GOT3 (cell line): ENCODE measurements around the gene FITM1.

Experiments
- DNase-seq: peaks from one replicate; lab custom pipeline; 2025; ENCODE audit warnings: mixed read lengths; lab: John Stamatoyannopoulos, UW

FITM1 gene

DNA sequence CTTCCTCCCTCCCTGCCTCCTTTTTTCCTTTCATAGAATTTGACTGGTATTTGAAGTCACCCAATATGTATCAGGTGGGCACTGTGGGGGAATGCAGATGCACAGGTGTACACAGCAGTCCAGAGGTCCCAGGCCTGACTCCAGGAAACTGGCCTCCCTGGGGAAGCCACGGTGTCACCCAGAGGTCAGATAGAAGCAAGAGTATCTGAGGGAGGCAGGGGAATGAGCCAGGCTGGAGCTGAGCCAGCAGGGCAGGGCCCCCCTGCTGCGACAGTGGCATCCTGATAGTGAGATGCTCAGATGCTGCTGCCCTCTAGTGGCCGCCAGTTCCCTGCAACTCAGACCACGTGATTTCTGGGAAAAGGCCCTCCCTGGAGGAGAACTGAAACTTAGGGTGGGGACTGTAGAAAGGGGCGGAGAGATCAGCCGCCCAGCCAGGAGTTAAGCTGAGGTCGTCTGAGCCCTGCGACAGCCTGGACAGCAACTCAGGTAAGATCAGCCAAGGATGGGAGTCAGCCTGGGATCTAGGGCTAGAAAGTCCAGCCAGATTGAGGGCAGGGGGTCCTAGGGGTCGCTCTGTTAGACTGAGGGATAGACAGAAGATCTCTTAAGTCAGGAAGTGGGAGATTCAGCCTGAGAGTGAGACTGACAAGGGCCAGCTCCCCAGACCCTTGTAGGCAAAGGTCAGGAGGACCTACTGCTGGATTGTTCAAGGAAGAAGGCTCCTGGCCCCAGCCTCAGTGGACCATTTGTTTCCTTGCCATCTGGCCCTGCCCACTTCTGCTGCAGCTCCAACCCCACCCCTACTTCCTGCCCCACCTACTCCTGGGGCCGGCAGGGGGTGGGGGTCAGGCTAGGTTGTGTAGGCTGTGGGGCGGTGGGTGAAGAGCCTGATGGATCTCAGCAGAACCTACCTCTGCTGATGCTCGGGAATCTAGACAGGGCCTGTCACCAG, 30.7 kb downstream of the FITM1 start, which contains the start of gene IRF9:
Gene IRF9, plus strand, starts transcription at position 416 of the 955 bp plus-strand sequence. CDS start 880 bp downstream, outside the sequence.
- DNase-seq = peak; percentile 80

DNA sequence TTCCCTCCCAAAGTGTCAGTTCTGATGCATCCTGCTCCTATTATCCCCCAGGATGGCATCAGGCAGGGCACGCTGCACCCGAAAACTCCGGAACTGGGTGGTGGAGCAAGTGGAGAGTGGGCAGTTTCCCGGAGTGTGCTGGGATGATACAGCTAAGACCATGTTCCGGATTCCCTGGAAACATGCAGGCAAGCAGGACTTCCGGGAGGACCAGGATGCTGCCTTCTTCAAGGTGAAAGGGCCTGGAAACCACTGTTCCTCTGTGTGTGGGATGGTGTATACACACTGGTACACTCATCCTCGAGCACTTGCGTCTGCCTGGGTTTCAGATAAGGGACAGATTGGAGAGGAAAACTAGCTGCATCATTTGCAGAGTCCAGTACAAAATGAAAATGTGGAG, 31.6 kb downstream of the FITM1 start:
- no peak for DNase-seq

- no peak for DNase-seq
Observed at GRCh38 chr14:24164518-24164991, 34.1 kb downstream of the FITM1 start.

GRCh38 chr14:24165785-24166184, 35.3 kb downstream of the FITM1 start:
- no peak for DNase-seq

DNA sequence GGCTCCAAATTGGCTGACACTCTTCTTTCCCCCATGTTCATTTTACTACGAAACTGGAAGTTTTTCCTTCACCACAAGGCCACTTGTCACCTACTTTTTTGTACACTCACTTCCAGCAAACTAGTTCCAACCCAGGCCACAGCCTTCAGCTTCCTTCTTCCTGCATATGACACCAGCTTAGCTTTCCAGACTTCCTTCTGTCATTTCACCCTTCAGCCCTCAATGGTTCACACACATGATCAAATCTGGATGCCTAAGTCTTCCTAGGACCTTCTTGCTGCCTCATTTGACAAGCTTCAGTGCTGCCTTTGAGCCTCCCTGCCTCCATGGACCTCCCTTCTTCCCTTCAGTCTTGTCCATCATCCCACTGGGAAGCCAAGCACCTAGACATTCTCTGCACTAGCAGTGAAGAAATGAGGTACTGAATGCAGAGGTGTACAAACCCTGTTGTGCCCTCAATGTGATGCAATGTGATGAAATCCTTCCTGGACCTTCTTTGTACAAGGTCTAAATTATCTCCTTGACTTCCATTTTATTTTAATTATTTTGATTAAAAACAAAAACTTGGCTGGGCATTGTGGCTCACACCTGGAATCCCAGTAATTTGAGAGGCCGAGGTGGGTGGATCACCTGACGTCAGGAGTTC, 37.1 kb downstream of the FITM1 start:
- DNase-seq = no peak

- no peak for DNase-seq
Observed at GRCh38 chr14:24171422-24172260, 41.2 kb downstream of the FITM1 start, which contains the start of gene REC8. TSS of gene REC8 (plus strand) at chr14:24172080. CDS start at chr14:24172553, 473 bp downstream.

DNA sequence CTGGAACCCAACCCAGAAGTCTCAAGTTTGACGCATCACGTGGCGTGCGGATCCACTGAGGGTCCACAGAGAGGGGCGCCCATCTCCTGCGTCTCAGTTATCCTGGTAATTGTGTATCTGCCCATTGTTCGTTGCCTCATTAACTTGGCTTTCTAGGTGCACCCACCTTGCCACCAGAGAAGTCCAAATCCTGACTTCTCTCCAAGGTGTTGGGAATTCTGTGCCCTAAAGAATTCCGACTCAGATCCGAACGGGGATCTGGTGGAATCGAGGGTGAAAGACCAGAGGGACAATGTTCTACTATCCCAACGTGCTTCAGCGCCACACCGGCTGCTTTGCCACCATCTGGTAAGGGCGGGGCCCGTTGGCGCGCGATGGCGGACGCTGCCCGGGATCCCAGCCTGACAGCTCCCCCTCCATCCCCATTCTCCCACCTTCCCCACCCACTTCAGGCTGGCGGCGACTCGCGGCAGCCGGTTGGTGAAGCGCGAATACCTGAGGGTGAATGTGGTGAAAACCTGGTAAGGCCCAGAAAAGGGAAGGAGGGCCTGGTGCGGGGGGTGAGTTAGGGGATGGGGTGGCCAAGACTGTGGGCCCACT, 41.9 kb downstream of the FITM1 start:
- no peak for DNase-seq

DNA sequence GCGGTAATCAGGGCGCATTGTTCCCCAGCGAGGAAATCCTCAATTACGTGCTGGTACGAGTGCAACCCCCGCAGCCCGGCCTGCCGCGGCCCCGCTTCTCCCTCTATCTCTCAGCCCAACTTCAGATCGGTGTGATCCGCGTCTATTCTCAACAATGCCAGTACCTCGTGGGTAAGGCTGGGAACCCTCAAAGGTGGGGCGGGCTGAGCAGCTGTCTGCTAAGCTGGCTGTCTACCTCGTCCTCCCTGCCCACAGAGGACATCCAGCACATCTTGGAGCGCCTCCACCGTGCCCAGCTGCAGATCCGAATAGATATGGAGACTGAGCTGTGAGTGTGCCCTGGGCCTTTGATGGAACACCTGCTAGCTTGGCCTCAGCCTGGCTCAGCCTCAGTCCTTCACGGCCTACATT, 42.4 kb downstream of the FITM1 start:
- no peak for DNase-seq

DNA sequence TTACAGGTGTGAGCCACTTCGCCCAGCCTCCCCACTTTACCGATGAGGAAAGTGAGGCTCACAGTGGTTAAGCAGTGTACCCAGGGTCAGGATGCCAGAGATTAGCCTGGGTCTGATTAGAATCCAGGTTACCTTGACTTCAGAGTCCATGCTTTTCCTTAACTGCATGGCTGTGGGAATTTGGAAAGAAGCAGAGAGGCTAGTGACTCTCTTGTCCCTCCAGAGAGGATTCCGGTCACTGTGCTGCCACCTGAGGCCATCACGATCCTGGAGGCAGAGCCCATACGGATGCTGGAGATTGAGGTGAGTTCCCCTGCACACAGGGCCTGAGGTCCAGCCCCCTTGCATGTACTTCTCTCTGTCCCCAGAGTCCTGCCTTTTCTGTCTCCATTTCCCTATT, 46.1 kb downstream of the FITM1 start:
- no peak for DNase-seq

GRCh38 chr14:24177041-24177825, 46.8 kb downstream of the FITM1 start:
- no peak for DNase-seq

DNA sequence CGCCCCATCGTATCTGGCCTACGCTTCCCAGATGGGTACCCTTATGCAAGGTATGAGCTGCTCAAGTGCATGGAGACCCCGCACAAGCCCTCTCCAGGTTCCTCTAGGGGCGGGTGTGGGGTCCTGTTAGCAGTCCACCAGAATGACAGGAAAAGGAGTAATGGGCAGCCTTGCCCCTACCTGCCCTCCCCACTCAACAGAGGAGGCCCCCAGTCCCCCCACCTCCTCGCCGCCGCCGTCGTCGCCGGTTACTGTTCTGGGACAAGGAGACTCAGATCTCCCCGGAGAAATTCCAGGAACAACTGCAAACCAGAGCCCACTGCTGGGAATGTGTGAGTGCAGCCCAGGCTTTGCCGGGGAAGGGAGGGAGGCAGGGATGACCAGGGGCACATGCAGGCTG, 47.4 kb downstream of the FITM1 start:
- no peak for DNase-seq

GRCh38 chr14:24178399-24179178, 48.1 kb downstream of the FITM1 start:
- no peak for DNase-seq

DNA sequence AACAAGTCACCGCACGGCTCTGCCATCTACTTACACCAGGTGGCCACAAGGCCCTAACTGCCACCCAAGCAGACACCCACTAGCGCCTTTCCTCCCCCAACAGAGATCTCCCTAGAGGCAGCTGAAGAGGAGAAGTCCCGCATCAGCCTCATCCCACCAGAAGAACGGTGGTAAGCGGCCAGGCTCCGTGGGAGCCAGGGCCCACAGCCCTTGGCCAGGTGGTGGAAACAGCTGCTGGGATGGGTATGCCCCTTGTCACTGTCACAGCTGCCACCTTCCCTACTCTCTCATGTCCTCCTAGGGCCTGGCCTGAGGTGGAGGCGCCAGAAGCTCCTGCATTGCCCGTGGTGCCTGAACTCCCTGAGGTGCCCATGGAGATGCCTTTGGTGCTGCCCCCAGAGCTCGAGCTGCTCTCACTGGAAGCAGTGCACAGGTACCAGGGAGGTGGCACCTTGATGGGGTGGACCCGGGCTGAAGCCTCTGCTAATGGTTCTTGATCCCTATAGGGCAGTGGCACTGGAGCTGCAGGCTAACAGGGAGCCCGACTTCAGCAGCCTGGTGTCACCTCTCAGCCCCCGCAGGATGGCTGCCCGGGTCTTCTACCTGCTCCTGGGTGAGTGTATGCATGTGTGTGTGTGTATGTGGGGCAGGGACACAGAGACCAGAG, 49.0 kb downstream of the FITM1 start:
- DNase-seq = no peak

GRCh38 chr14:24179961-24180796, 49.7 kb downstream of the FITM1 start:
- DNase-seq = no peak

DNA sequence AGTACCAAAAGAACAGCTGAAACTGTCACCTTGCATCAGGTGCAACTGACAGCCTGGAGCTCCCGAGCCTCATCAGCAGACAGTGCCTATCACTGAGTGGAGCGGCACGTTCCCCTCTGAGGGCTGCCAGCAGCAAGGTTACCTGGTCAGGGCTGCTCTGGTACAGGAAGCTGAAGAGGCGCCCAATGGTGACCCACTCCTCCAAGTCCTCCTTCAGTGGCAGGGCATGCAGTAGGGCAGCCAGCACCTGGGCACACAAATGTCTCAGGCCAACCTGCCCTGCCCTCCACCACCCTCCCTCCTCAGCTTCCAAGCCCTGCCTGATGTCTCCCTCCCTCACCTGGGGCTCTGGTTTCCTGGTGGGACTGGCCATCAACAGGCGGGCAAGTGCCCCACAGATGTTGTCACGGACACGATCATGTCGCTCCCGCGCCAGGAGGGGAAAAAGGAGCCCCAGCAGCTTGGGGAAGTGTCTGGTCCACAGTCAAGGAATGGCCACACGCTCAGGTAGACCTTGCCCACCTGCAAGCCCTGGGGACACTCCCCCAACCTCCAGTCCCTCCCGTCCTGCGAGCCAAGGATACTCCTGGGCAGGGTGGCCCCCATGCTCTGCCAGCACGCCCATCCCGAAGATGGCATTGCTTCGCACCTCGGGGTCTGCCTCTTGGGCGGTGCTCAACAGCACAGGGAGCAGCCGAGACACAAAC, 51.1 kb downstream of the FITM1 start:
- no peak for DNase-seq
